Pons (tissue), 1 donor: ENCODE results near the gene RYK.
"Not testable (repeated sequence)": the region's sequence is repeated elsewhere in the genome, so short reads cannot be mapped to it uniquely, and the experiment has no call there.

Experiments
- DNase-seq: peaks from one replicate; pipeline ENCODE4 v3.0.0-alpha.2; 2016; ENCODE audit warnings: low spot score

The RYK gene

GRCh38 chr3:134253475-134254226 lies 3.0 kb upstream of the RYK start:
- no peak for DNase-seq

GRCh38 chr3:134252766-134253165 lies 2.1 kb upstream of the RYK start:
- no peak for DNase-seq

GRCh38 chr3:134251731-134252391 lies 1.2 kb upstream of the RYK start:
- no peak for DNase-seq

GRCh38 chr3:134249935-134250716 lies 533 bp downstream of the RYK start:
- DNase-seq: peak; percentile 14

GRCh38 chr3:134249296-134249841 lies 1.3 kb downstream of the RYK start:
- peak; percentile 20 for DNase-seq

GRCh38 chr3:134244921-134245320 lies 5.7 kb downstream of the RYK start:
- DNase-seq: no peak

- no peak for DNase-seq
Observed at GRCh38 chr3:134242649-134243617, 7.7 kb downstream of the RYK start.

GRCh38 chr3:134239538-134239937 lies 11.1 kb downstream of the RYK start:
- no peak for DNase-seq

- DNase-seq: no peak
Observed at GRCh38 chr3:134237454-134238145, 13.1 kb downstream of the RYK start.

GRCh38 chr3:134236505-134237170 lies 14.0 kb downstream of the RYK start:
- no peak for DNase-seq

- DNase-seq: no peak
Observed at GRCh38 chr3:134235577-134236076, 15.0 kb downstream of the RYK start.

- DNase-seq: no peak
Observed at GRCh38 chr3:134232951-134233350, 17.7 kb downstream of the RYK start.

- no peak for DNase-seq
Observed at GRCh38 chr3:134232151-134232550, 18.5 kb downstream of the RYK start.

- DNase-seq: no peak
Observed at GRCh38 chr3:134231131-134231530, 19.5 kb downstream of the RYK start.

GRCh38 chr3:134229038-134229437 lies 21.6 kb downstream of the RYK start:
- no peak for DNase-seq

- no peak for DNase-seq
Observed at GRCh38 chr3:134228479-134228878, 22.2 kb downstream of the RYK start.

- no peak for DNase-seq
Observed at GRCh38 chr3:134228035-134228434, 22.6 kb downstream of the RYK start.

- not testable (repeated sequence) for DNase-seq
Observed at GRCh38 chr3:134224796-134225156, 25.9 kb downstream of the RYK start.

- DNase-seq: no peak
Observed at GRCh38 chr3:134222835-134223234, 27.8 kb downstream of the RYK start.

GRCh38 chr3:134216851-134217250 lies 33.8 kb downstream of the RYK start:
- no peak for DNase-seq
